Panc1 (cell line): ENCODE results near the gene FRMD4A. TPM values are rescaled to one million over a fixed set of nuclear protein-coding genes. Genes with fewer than 3 reads are reported as not detected.

Experiments used
- ATAC-seq: fragments of 200-7000 bp; cut with Tn5 transposase; 2 replicates; pipeline ENCODE4 v1.9.1; 2020; ENCODE audit warnings: mild to moderate bottlenecking, moderate library complexity
- BruUV-seq: library from RNA; stranded (reverse); fragments of 400-500 nt; replicated peaks from 2 replicates; lab custom pipeline; 2021; lab: Mats Ljungman, UMichigan
- CTCF ChIA-PET: fragments of 300-600 bp; sonication (Branson Sonifier 250); formaldehyde crosslinking; loops from one replicate; lab custom pipeline; 2022; ENCODE audit warnings: antibody characterized with exemption; lab: Charles Lee
- POLR2A ChIA-PET: fragments of 300-600 bp; sonication (Branson Sonifier 250); formaldehyde crosslinking; loops from one replicate; lab custom pipeline; 2022; ENCODE audit warnings: antibody characterized with exemption; lab: Charles Lee
- DNase-seq: peaks from one replicate; pipeline ENCODE4 v3.0.0-alpha.2; 2010; ENCODE audit warnings: low read depth, low spot score
- H3K27ac ChIP-seq: 2 replicates; pipeline ENCODE4 v1.5.1; 2011; ENCODE audit warnings: mild to moderate bottlenecking, low read length, inconsistent platforms
- H3K27me3 ChIP-seq: fragments of 200-500 bp; sonication (Bioruptor generic); 2 replicates; pipeline ENCODE4 v1.6.0; 2014; ENCODE audit warnings: low read length, inconsistent platforms; ENCODE audit not compliant: control insufficient read depth, insufficient read depth
- H3K36me3 ChIP-seq: fragments of 200-500 bp; sonication (Bioruptor generic); 2 replicates; pipeline ENCODE4 v1.5.1; 2014; ENCODE audit warnings: inconsistent platforms, mild to moderate bottlenecking, low read length, moderate library complexity; ENCODE audit not compliant: control insufficient read depth, insufficient read depth
- H3K4me1 ChIP-seq: 2 replicates; pipeline ENCODE4 v1.5.1; 2011; ENCODE audit warnings: inconsistent platforms, mild to moderate bottlenecking, low read length, moderate library complexity; ENCODE audit not compliant: control insufficient read depth, insufficient read depth
- H3K4me3 ChIP-seq, 2 experiments: 2 replicates each; pipeline ENCODE4 v1.5.1; 2011 to 2012; ENCODE audit warnings: low read depth in 2 of 2, low read length in 2 of 2, mild to moderate bottlenecking in 2 of 2, inconsistent platforms in 1 of 2, moderate library complexity in 1 of 2
- H3K9me3 ChIP-seq: fragments of 200-500 bp; sonication (Bioruptor generic); 2 replicates; pipeline ENCODE4 v1.5.1; 2014; ENCODE audit warnings: low read depth, mild to moderate bottlenecking, inconsistent platforms, low read length, moderate library complexity; ENCODE audit not compliant: control insufficient read depth, insufficient read depth
- CTCF ChIP-seq: fragments of 450-650 bp; IDR thresholded peaks from 2 replicates; pipeline ENCODE4 v1.5.1; 2017; ENCODE audit warnings: mild to moderate bottlenecking
- POLR2AphosphoS5 ChIP-seq: IDR thresholded peaks from 2 replicates; pipeline ENCODE4 v1.6.1; 2012; ENCODE audit warnings: mild to moderate bottlenecking, low read depth, low read length, moderate library complexity
- REST ChIP-seq, 2 experiments: IDR thresholded peaks; 2 replicates each; pipeline ENCODE4 v1.6.1; 2011 to 2012; ENCODE audit warnings: low read depth in 2 of 2, control low read depth in 1 of 2, low read length in 1 of 2, mild to moderate bottlenecking in 1 of 2, moderate library complexity in 1 of 2; ENCODE audit not compliant: insufficient read depth in 1 of 2
- SIN3A ChIP-seq: IDR thresholded peaks from 2 replicates; pipeline ENCODE4 v1.6.1; 2012; ENCODE audit warnings: low read depth, mild to moderate bottlenecking, low read length, moderate library complexity, borderline replicate concordance; ENCODE audit not compliant: insufficient read depth
- TCF7L2 ChIP-seq: IDR thresholded peaks from 2 replicates; pipeline ENCODE4 v1.6.1; 2011; ENCODE audit warnings: mild to moderate bottlenecking, low read depth, low read length, inconsistent platforms
- in situ Hi-C: cut with HindIII; loops from 2 replicates; pipeline ENCODE4 v1.10.0; 2016; ENCODE audit warnings: low sequenced_read_pairs, low pct_unique_long_range_greater_than_20kb
- intact Hi-C: fragments of 100-400 bp; cut with micrococcal nuclease; formaldehyde crosslinking; loops from one replicate; pipeline ENCODE4 v1.10.0; 2022; ENCODE audit not compliant: unreplicated experiment
- total RNA-seq: library from RNA; stranded (reverse); gene quantifications from one replicate; pipeline ENCODE4 v1.2.1, GENCODE V29; 2021; ENCODE audit not compliant: unreplicated experiment

FRMD4A gene
- total RNA-seq, 1 experiment from 2014 or later = 7.1 TPM

- no peak overlapping the region for H3K27ac ChIP-seq
- no peaks in the 10 kb centered on the region for H3K36me3 ChIP-seq
- no peaks in the 10 kb centered on the region for H3K27me3 ChIP-seq
- no peak overlapping the region for H3K4me3 ChIP-seq
- POLR2A ChIA-PET = no interaction called here
- intact Hi-C loops (no loop called here), in situ Hi-C loops (no loop called here)
- ATAC-seq (no peak), DNase-seq (no peak)
- peaks cover 5% of the 10 kb centered on the region for H3K4me1 ChIP-seq
- TF ChIP-seq CTCF (no peak), SIN3A (no peak), POLR2AphosphoS5 (no peak), TCF7L2 (no peak), REST (IDR thresholded peaks at IDR 0.05; ENCODE audit: insufficient read depth in 1 of 2, low read depth in 2 of 2, low read length in 1 of 2) (no peak)
- H3K9me3 ChIP-seq = no peaks in the 10 kb centered on the region
- CTCF ChIA-PET = no interaction called here
- no TSS peak for BruUV-seq
Measured at GRCh38 chr10:13703101-13703818, 627.5 kb downstream of the FRMD4A start.

GRCh38 chr10:13701157-13701919 is 629.4 kb downstream of the FRMD4A start:
- CTCF ChIA-PET = no interaction called here
- no TSS peak for BruUV-seq
- no peaks in the 10 kb centered on the region for H3K9me3 ChIP-seq
- no peak for ATAC-seq
- POLR2A ChIA-PET = no interaction called here
- in situ Hi-C loops (no loop called here), intact Hi-C loops (no loop called here)
- H3K36me3 ChIP-seq = no peaks in the 10 kb centered on the region
- TF ChIP-seq TCF7L2 (no peak), CTCF (no peak), SIN3A (no peak), POLR2AphosphoS5 (no peak), REST (IDR thresholded peaks at IDR 0.05; ENCODE audit: insufficient read depth in 1 of 2, low read depth in 2 of 2, low read length in 1 of 2) (no peak)
- no peaks in the 10 kb centered on the region; the same call in none of the 2 replicates for H3K4me1 ChIP-seq
- no peaks in the 10 kb centered on the region for H3K27me3 ChIP-seq
- no peak overlapping the region for H3K27ac ChIP-seq
- no peak overlapping the region for H3K4me3 ChIP-seq
- no peak for DNase-seq
